ENCODE data around the gene TTC6.

Gene TTC6

GRCh38 chr14:37589715-37590427 lies 5.6 kb upstream of the TTC6 start:
- H3K27me3 Mint-ChIP-seq, result peaks cover 60 to 83% of the 10 kb centered on the region in 2 donors
- H3K4me3 Mint-ChIP-seq, result no peak overlapping the region
- no peak overlapping the region for H3K27ac Mint-ChIP-seq
- peaks cover 0 to 3% of the 10 kb centered on the region in 2 donors for H3K4me1 Mint-ChIP-seq (ENCODE audit: low read depth in 2 of 2)
- DNase-seq (no peak), ATAC-seq (replicated peaks) (no peak)
- no peaks in the 10 kb centered on the region for H3K36me3 Mint-ChIP-seq (ENCODE audit: insufficient read depth)
- H3K9me3 Mint-ChIP-seq, result peaks cover 4 to 10% of the 10 kb centered on the region in 2 donors

DNA sequence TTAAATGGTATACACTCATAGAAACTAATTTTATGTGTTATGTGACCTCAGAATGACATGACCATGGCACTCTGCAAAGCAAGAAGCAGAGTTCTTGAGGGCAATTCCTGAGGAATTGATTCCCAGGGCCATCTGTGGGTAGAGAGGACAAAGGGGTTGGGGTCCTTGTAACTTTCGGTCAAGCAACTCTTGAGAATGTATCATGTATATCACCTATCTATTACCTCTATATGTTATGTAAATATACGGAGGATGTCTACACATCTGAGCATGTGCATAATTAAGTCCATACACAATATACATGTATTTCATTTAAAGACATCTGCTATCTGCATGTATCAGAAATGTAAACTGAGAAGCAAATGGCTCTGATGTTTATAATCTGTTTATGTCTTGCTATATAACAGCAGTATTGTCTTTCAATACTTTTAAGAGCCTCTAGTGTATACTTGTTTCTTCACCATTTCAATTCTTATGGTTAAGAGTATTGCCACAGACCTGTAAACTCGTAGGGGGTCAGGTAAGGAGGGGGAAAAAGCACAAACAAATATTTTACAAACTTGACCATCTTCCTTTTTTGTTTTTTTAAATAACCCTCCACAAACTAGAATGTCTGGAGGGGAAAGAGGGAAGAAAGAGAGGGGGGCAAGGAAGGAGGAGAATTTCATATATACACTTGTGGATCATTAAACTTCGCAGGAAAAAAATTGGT lies 4.8 kb upstream of the TTC6 start:
- Mint-ChIP-seq H3K27ac (no peak overlapping the region), H3K36me3 (ENCODE audit: insufficient read depth) (no peaks in the 10 kb centered on the region), H3K4me1 (ENCODE audit: low read depth in 2 of 2) (peaks cover 0 to 3% of the 10 kb centered on the region in 2 donors), H3K4me3 (no peak overlapping the region), H3K9me3 (peaks cover 4 to 10% of the 10 kb centered on the region in 2 donors), H3K27me3 (peaks cover 61 to 78% of the 10 kb centered on the region in 2 donors)
- ATAC-seq (replicated peaks) (no peak), DNase-seq (no peak)

DNA sequence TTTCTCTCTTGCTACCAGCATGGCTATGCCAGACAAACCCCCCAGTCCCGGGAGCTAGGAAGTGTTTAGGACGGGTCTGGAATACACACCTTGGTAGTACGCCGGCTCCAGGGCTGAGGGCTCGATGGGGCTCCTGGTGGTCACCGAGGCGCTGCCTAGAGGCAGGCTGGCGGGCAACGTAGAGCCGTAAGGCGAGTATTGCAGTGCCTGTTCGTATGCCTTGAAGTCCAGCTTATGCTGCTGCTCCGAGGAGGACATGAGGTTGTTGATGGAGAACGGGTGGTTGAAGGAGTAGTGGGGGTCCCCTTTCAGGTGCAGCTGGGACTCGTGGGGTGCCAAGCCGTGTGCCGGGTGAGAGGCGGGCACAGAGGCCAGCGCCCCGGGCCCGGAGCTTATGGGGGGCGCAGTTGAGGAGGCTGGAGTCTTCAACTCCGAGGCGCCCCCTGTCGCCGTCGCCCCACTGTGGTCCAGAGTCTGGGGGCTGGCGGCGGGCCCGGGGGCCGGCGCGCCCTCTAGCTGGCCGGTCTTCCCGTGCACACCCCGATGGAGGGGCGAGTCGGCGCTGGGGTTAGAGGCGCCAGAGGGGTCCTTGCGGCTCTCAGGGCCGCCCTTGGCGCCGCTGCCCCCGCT lies 4.0 kb upstream of the TTC6 start:
- peaks cover 4 to 10% of the 10 kb centered on the region in 2 donors for H3K9me3 Mint-ChIP-seq
- ATAC-seq (replicated peaks) (no peak), DNase-seq (no peak)
- H3K4me1 Mint-ChIP-seq (ENCODE audit: low read depth in 2 of 2), result peaks cover 0 to 6% of the 10 kb centered on the region in 2 donors
- peaks cover 62 to 78% of the 10 kb centered on the region in 2 donors for H3K27me3 Mint-ChIP-seq
- H3K27ac Mint-ChIP-seq, result no peak overlapping the region
- no peaks in the 10 kb centered on the region for H3K36me3 Mint-ChIP-seq (ENCODE audit: insufficient read depth)
- no peak overlapping the region for H3K4me3 Mint-ChIP-seq

- Mint-ChIP-seq H3K4me3 (no peak overlapping the region), H3K27me3 (peaks cover 68 to 83% of the 10 kb centered on the region in 2 donors), H3K27ac (no peak overlapping the region), H3K36me3 (ENCODE audit: insufficient read depth) (no peaks in the 10 kb centered on the region), H3K9me3 (peaks cover 4 to 10% of the 10 kb centered on the region in 2 donors), H3K4me1 (ENCODE audit: low read depth in 2 of 2) (peaks cover 0 to 6% of the 10 kb centered on the region in 2 donors)
- DNase-seq (no peak), ATAC-seq (replicated peaks) (no peak)
Measured at GRCh38 chr14:37591941-37592481, 3.4 kb upstream of the TTC6 start.

DNA sequence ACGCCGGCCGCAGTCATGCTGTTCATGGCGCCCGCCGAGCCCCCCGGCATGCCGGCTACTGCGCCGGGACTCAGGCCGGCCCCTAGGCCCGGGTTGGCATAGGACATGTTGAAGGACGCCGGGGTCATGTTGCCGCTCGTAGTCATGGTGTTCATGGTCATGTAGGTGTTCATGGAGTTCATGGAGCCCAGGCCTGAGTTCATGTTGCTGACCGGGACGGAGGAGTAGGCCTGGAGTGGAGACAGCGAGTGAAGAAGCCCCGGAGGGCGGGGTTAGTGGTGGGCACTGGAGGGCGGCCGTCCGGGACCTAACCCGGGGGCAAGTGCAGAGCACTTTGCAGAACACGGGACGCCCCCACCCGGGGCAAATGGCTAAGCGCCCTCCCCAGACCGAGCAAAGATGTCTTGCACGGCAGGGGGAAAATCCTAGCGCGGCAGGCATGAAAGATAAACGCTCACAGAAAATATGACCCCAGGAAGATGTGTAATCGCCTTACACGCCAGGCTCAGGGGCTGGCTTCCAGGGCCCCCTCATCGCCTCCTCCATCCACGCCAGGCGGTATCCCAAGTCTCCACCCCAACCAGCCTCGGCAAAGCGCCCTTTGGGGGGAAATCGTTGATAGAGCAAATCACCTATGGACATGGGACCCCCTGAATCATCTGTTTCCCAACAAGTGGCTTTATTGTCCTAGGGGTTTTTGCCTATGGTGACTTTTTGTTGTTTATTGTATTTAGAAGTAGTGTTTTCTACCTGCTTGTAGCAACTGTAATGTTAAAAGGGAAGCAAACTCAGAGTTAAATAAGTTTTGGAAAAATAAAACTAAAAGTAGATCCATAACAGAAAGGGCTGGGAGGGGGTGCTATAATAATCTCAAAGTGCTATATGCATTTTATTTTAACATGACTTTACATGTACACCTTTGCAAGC lies 2.7 kb upstream of the TTC6 start:
- H3K27ac Mint-ChIP-seq, result no peak overlapping the region

DNA sequence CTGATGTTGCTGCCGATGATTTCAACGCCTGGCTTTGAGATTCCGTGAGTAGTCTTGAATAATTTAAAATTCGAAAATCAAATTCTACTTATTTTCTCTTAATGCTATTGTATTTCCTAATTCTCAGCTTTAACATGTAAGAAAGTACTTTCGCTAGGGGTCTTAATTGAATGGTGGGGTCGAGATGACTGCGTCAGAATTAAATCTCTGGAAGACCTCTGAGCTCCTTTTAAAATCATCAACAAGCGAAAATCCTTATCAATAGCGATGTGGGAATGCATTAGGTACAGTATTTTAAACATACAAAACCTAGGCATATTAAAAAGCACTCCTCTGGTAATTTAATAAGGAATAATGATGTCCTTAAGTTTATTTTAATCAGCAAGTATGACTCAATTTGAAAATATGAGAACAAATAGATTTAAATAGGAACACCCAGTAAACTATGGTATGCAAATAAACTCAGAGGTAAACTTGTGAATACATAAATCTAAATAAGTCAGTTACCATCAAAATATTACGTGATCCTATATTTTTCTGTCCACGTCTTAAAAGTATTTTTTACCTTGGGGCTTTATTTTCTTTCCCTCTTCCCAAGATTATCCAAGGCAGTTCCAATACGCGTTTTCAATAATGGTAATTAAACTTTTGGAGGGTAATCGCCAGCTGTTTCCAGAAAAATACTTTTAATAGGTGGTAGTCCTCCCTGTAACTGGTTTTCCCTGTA lies 1.8 kb upstream of the TTC6 start:
- ATAC-seq (replicated peaks) (no peak), DNase-seq (no peak)
- Mint-ChIP-seq H3K4me3 (peak overlapping the region; percentile 21 to 55), H3K9me3 (peaks cover 4 to 10% of the 10 kb centered on the region in 2 donors), H3K36me3 (ENCODE audit: insufficient read depth) (no peaks in the 10 kb centered on the region), H3K4me1 (ENCODE audit: low read depth in 2 of 2) (peaks cover 0 to 6% of the 10 kb centered on the region in 2 donors), H3K27ac (no peak overlapping the region), H3K27me3 (peaks cover 64 to 85% of the 10 kb centered on the region in 2 donors)

More for the DNA sequence above, 2.7 kb upstream of the TTC6 start:
- Mint-ChIP-seq H3K36me3 (ENCODE audit: insufficient read depth) (no peaks in the 10 kb centered on the region), H3K27me3 (peaks cover 68 to 85% of the 10 kb centered on the region in 2 donors), H3K4me1 (ENCODE audit: low read depth in 2 of 2) (peaks cover 0 to 6% of the 10 kb centered on the region in 2 donors), H3K4me3 (no peak overlapping the region), H3K9me3 (peaks cover 4 to 10% of the 10 kb centered on the region in 2 donors)
- DNase-seq (no peak), ATAC-seq (replicated peaks) (no peak)

DNA sequence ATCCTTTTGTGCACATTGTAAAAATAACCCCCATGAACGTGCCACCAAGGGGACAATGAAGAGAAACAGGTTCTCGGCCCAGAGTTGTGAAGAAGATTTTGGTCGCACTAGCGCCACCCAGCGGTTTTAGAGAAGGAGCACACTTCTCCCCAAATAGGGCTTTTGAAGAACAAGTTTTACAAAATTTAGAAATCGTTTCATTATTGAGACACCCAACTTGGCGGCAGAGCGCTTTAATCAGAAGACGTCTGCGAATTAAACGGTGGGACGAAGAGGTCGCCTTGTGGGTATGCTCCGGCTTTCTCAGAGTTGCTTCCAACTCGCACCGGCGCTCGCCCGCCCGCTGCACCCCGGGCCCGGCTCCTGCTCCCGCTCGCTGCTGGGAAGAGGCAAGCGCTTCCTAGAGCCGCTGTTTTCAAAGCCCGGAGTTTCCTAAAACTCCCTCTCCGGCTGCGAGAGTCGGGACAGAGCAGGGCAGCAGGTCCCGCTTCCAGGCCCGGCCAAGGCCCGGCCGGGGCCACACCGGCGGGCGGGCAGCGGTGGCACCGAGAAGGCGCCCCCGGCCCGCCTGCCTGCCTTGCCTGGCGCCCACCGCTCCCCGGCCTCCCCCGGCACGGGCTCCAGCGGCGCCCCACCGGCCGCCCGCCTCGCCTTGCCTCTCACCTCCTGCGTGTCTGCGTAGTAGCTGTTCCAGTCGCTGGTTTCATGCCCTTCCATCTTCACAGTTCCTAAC lies 1.0 kb upstream of the TTC6 start:
- ATAC-seq (replicated peaks), result no peak
- peaks cover 0 to 8% of the 10 kb centered on the region in 2 donors for H3K4me1 Mint-ChIP-seq (ENCODE audit: low read depth in 2 of 2)
- peak overlapping the region; percentile 23 to 55 for H3K4me3 Mint-ChIP-seq
- DNase-seq, result no peak
- H3K9me3 Mint-ChIP-seq, result peaks cover 4 to 10% of the 10 kb centered on the region in 2 donors
- no peak overlapping the region for H3K27ac Mint-ChIP-seq
- H3K27me3 Mint-ChIP-seq, result peaks cover 64 to 85% of the 10 kb centered on the region in 2 donors
- H3K36me3 Mint-ChIP-seq (ENCODE audit: insufficient read depth), result no peaks in the 10 kb centered on the region

DNA sequence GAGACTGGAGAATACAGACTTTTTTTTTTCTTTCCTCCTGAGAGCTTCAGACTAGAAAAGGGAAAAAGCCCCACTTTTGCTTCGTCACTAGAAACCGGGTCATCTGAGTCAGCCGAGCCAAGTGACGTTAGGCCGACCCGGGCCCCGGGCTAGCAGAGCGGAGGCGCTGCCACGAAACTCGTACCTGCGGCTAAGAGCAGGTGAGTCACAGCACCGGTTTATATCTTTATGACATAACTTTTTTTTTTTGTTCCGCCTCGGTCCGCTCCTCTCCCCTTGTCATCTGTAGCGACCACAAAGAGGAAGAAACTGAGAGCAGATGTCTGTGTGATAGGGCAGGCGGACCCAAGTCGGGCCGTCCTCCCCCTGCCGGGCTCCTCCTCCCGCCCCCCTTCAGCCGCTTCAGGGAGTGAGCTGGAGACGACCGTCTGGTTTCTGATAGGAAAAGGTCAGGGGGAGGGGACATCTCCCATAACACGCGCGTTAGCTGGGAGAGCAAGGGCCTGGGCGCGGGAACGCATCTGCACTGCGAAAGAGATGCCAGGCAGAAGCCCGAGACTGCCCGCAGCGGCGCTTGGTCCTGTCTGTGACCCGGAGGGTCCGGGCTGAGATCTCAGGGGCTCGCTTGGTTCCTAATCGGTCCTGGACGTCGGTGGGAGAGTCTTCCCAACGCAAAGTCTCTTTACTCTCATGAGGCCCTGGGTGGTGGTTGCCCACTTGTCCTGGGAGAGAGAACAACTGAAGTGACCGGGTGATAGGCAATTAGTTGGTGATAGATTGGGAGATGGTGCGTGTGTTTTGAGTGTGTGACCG lies 586 bp downstream of the TTC6 start:
- DNase-seq (no peak), ATAC-seq (replicated peaks) (peak; percentile 53)
- Mint-ChIP-seq H3K4me3 (peak overlapping the region; percentile 54 to 69), H3K4me1 (ENCODE audit: low read depth in 2 of 2) (peaks cover 0 to 8% of the 10 kb centered on the region in 2 donors), H3K36me3 (ENCODE audit: insufficient read depth) (no peaks in the 10 kb centered on the region), H3K27me3 (peaks cover 62 to 92% of the 10 kb centered on the region in 2 donors), H3K9me3 (peaks cover 4 to 5% of the 10 kb centered on the region in 2 donors), H3K27ac (no peak overlapping the region)

GRCh38 chr14:37596790-37597472 lies 1.5 kb downstream of the TTC6 start:
- no peak overlapping the region for H3K27ac Mint-ChIP-seq
- H3K27me3 Mint-ChIP-seq, result peaks cover 61 to 89% of the 10 kb centered on the region in 2 donors
- ATAC-seq (replicated peaks) (no peak), DNase-seq (no peak)
- peak overlapping the region in 1 of 2 donors; percentile 54 for H3K4me3 Mint-ChIP-seq
- H3K36me3 Mint-ChIP-seq (ENCODE audit: insufficient read depth), result no peaks in the 10 kb centered on the region
- peaks cover 0 to 8% of the 10 kb centered on the region in 2 donors for H3K4me1 Mint-ChIP-seq (ENCODE audit: low read depth in 2 of 2)
- H3K9me3 Mint-ChIP-seq, result peaks cover 0 to 4% of the 10 kb centered on the region in 2 donors

- Mint-ChIP-seq H3K27me3 (peaks cover 57 to 86% of the 10 kb centered on the region in 2 donors), H3K9me3 (peaks cover 0 to 2% of the 10 kb centered on the region in 2 donors), H3K27ac (no peak overlapping the region), H3K36me3 (ENCODE audit: insufficient read depth) (no peaks in the 10 kb centered on the region), H3K4me3 (no peak overlapping the region), H3K4me1 (ENCODE audit: low read depth in 2 of 2) (peaks cover 0 to 8% of the 10 kb centered on the region in 2 donors)
- ATAC-seq (replicated peaks) (no peak), DNase-seq (no peak)
Measured at GRCh38 chr14:37597538-37597913, 2.1 kb downstream of the TTC6 start.
